ENCODE results near the gene TRPC1.

Gene TRPC1

DNA sequence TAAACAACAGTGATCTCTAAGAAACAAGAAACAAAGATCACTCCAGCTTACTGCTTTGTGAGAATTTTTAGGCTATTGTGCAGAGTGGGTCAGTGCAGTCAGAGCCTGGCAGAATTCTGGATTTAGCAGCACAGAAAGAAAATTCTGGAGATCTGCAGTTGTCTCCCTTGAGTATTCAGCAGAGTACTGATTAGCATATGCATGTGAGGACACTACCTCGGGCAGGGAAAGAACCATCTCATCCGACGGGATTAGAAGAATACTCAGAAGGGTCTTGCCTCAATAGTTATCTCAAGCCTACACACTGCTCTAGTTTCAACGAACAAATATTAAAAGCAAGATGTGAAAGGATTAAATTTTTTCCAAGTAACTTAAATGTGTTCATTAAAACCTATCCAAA is 70.7 kb downstream of the TRPC1 start:
- no peak overlapping the region for H3K4me3 ChIP-seq (ENCODE audit: low read length in 2 of 2)
- no CpG with 5 or more reads among the region's 4 CpGs for WGBS, 2 donors (ENCODE audit: extremely low coverage in 2 of 2, insufficient read length in 2 of 2, insufficient replicate concordance in 1 of 2)
- no peak overlapping the region for H4K91ac ChIP-seq (ENCODE audit: low read depth, low read length, poor library complexity)
- no peak overlapping the region for H3K9ac ChIP-seq (ENCODE audit: low read depth, low read length, poor library complexity)
- H3K18ac ChIP-seq (ENCODE audit: low read length): no peak overlapping the region
- no peak overlapping the region for H3K23ac ChIP-seq (ENCODE audit: low read depth, low read length, poor library complexity)
- H3K9me3 ChIP-seq (replicated peaks in 1 of 2; ENCODE audit: control insufficient read depth in 2 of 2, insufficient read depth in 1 of 2, low read depth in 1 of 2, low read length in 2 of 2): no peaks in the 10 kb centered on the region
- H3K14ac ChIP-seq (ENCODE audit: low read length): no peak overlapping the region
- DNase-seq (ENCODE audit: low spot score): no peak
- no peak overlapping the region for H2BK12ac ChIP-seq (ENCODE audit: low read length)
- no peak overlapping the region for H3K4ac ChIP-seq (ENCODE audit: low read length)
- H3K36me3 ChIP-seq (replicated peaks in 1 of 2; ENCODE audit: control insufficient read depth in 2 of 2, insufficient read depth in 2 of 2, low read length in 2 of 2): peaks cover 0 to 11% of the 10 kb centered on the region in 2 donors
- H3K79me1 ChIP-seq (ENCODE audit: low read depth, low read length): no peaks in the 10 kb centered on the region
- no peak overlapping the region for H2BK120ac ChIP-seq (ENCODE audit: low read depth, low read length)
- H4K8ac ChIP-seq (ENCODE audit: low read depth, low read length): no peak overlapping the region
- no peak overlapping the region for H2AFZ ChIP-seq (ENCODE audit: low read length)
- no peaks in the 10 kb centered on the region for H3K4me1 ChIP-seq (ENCODE audit: control insufficient read depth in 2 of 2, insufficient read depth in 1 of 2, low read depth in 1 of 2, low read length in 2 of 2)
- no peak overlapping the region for H3K4me2 ChIP-seq (ENCODE audit: insufficient read depth, low read length, poor library complexity, severe bottlenecking)
- no peak overlapping the region for H2AK5ac ChIP-seq (ENCODE audit: low read depth, low read length)
- no peak overlapping the region for H2BK5ac ChIP-seq (ENCODE audit: low read length)
- H3K27me3 ChIP-seq (ENCODE audit: control insufficient read depth in 3 of 3, insufficient read depth in 3 of 3, low read depth in 1 of 3, low read length in 3 of 3): no peaks in the 10 kb centered on the region
- H3K27ac ChIP-seq (replicated peaks; ENCODE audit: low read length): no peak overlapping the region
- H2BK15ac ChIP-seq (ENCODE audit: low read length): no peak overlapping the region

- WGBS, 2 donors (ENCODE audit: extremely low coverage in 2 of 2, insufficient read length in 2 of 2, insufficient replicate concordance in 1 of 2): no CpG with 5 or more reads among the region's 1 CpG
- no peak for DNase-seq (ENCODE audit: low spot score)
These were observed 71.5 kb downstream of the TRPC1 start for GRCh38 chr3:142795332-142795731.

GRCh38 chr3:142796823-142797222 is 73.0 kb downstream of the TRPC1 start:
- H3K27ac ChIP-seq (replicated peaks; ENCODE audit: low read length): no peak overlapping the region
- H3K27me3 ChIP-seq (ENCODE audit: control insufficient read depth in 3 of 3, insufficient read depth in 3 of 3, low read depth in 1 of 3, low read length in 3 of 3): no peaks in the 10 kb centered on the region
- no peaks in the 10 kb centered on the region for H3K4me1 ChIP-seq (ENCODE audit: control insufficient read depth in 2 of 2, insufficient read depth in 1 of 2, low read depth in 1 of 2, low read length in 2 of 2)
- no peak overlapping the region for H3K18ac ChIP-seq (ENCODE audit: low read length)
- no peak overlapping the region for H2AK5ac ChIP-seq (ENCODE audit: low read depth, low read length)
- no peak overlapping the region for H2BK15ac ChIP-seq (ENCODE audit: low read length)
- H3K4ac ChIP-seq (ENCODE audit: low read length): no peak overlapping the region
- no peak overlapping the region for H3K9ac ChIP-seq (ENCODE audit: low read depth, low read length, poor library complexity)
- no peak overlapping the region for H2AFZ ChIP-seq (ENCODE audit: low read length)
- DNase-seq (ENCODE audit: low spot score): no peak
- H4K8ac ChIP-seq (ENCODE audit: low read depth, low read length): no peak overlapping the region
- WGBS, 2 donors (ENCODE audit: extremely low coverage in 2 of 2, insufficient read length in 2 of 2, insufficient replicate concordance in 1 of 2): no CpG with 5 or more reads among the region's 2 CpGs
- H3K4me3 ChIP-seq (ENCODE audit: low read length in 2 of 2): no peak overlapping the region
- no peak overlapping the region for H3K4me2 ChIP-seq (ENCODE audit: insufficient read depth, low read length, poor library complexity, severe bottlenecking)
- H3K36me3 ChIP-seq (replicated peaks in 1 of 2; ENCODE audit: control insufficient read depth in 2 of 2, insufficient read depth in 2 of 2, low read length in 2 of 2): peaks cover 0 to 8% of the 10 kb centered on the region in 2 donors
- H2BK12ac ChIP-seq (ENCODE audit: low read length): no peak overlapping the region
- H3K14ac ChIP-seq (ENCODE audit: low read length): no peak overlapping the region
- H3K9me3 ChIP-seq (replicated peaks in 1 of 2; ENCODE audit: control insufficient read depth in 2 of 2, insufficient read depth in 1 of 2, low read depth in 1 of 2, low read length in 2 of 2): no peaks in the 10 kb centered on the region
- H3K79me1 ChIP-seq (ENCODE audit: low read depth, low read length): no peaks in the 10 kb centered on the region
- H2BK120ac ChIP-seq (ENCODE audit: low read depth, low read length): no peak overlapping the region
- H4K91ac ChIP-seq (ENCODE audit: low read depth, low read length, poor library complexity): no peak overlapping the region
- H2BK5ac ChIP-seq (ENCODE audit: low read length): no peak overlapping the region
- no peak overlapping the region for H3K23ac ChIP-seq (ENCODE audit: low read depth, low read length, poor library complexity)

More at GRCh38 chr3:142795332-142795731, 71.5 kb downstream of the TRPC1 start:
- Histone ChIP-seq H2AK5ac (ENCODE audit: low read depth, low read length) (no peak overlapping the region), H2BK5ac (ENCODE audit: low read length) (no peak overlapping the region), H3K4me2 (ENCODE audit: insufficient read depth, low read length, poor library complexity, severe bottlenecking) (no peak overlapping the region), H3K18ac (ENCODE audit: low read length) (no peak overlapping the region), H3K4me3 (ENCODE audit: low read length in 2 of 2) (no peak overlapping the region), H2BK120ac (ENCODE audit: low read depth, low read length) (no peak overlapping the region), H4K91ac (ENCODE audit: low read depth, low read length, poor library complexity) (no peak overlapping the region), H2BK15ac (ENCODE audit: low read length) (no peak overlapping the region), H3K9me3 (replicated peaks in 1 of 2; ENCODE audit: control insufficient read depth in 2 of 2, insufficient read depth in 1 of 2, low read depth in 1 of 2, low read length in 2 of 2) (no peaks in the 10 kb centered on the region), H3K14ac (ENCODE audit: low read length) (no peak overlapping the region), H3K79me1 (ENCODE audit: low read depth, low read length) (no peaks in the 10 kb centered on the region), H3K4me1 (ENCODE audit: control insufficient read depth in 2 of 2, insufficient read depth in 1 of 2, low read depth in 1 of 2, low read length in 2 of 2) (no peaks in the 10 kb centered on the region), H3K9ac (ENCODE audit: low read depth, low read length, poor library complexity) (no peak overlapping the region), H4K8ac (ENCODE audit: low read depth, low read length) (no peak overlapping the region), H3K27me3 (ENCODE audit: control insufficient read depth in 3 of 3, insufficient read depth in 3 of 3, low read depth in 1 of 3, low read length in 3 of 3) (no peaks in the 10 kb centered on the region), H3K27ac (replicated peaks; ENCODE audit: low read length) (no peak overlapping the region), H2BK12ac (ENCODE audit: low read length) (no peak overlapping the region), H3K36me3 (replicated peaks in 1 of 2; ENCODE audit: control insufficient read depth in 2 of 2, insufficient read depth in 2 of 2, low read length in 2 of 2) (peaks cover 0 to 11% of the 10 kb centered on the region in 2 donors), H2AFZ (ENCODE audit: low read length) (no peak overlapping the region), H3K23ac (ENCODE audit: low read depth, low read length, poor library complexity) (no peak overlapping the region), H3K4ac (ENCODE audit: low read length) (no peak overlapping the region)

DNA sequence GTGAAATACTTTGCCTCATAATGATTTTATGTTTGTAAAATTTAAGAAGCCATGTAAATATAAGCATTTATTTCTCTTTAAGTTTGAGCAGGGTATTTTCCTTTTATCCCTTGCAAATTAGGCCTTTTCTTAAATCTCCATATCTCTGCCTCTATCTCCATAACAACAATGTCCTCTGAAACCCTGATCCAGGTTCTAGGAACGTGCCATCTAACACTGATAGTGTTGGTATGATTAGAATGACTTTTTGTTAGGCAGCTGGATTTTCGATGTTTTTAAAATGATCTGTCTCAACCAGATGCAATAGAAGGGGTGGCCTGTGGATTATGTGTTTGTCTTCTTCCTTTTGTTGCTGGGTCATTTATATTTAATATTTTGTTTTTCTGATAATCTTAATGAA is 77.9 kb downstream of the TRPC1 start:
- Histone ChIP-seq H3K9ac (ENCODE audit: low read depth, low read length, poor library complexity) (no peak overlapping the region), H4K91ac (ENCODE audit: low read depth, low read length, poor library complexity) (no peak overlapping the region), H3K27me3 (ENCODE audit: control insufficient read depth in 3 of 3, insufficient read depth in 3 of 3, low read depth in 1 of 3, low read length in 3 of 3) (no peaks in the 10 kb centered on the region), H2BK120ac (ENCODE audit: low read depth, low read length) (no peak overlapping the region), H3K79me1 (ENCODE audit: low read depth, low read length) (no peaks in the 10 kb centered on the region), H2AFZ (ENCODE audit: low read length) (no peak overlapping the region), H3K4me1 (ENCODE audit: control insufficient read depth in 2 of 2, insufficient read depth in 1 of 2, low read depth in 1 of 2, low read length in 2 of 2) (no peaks in the 10 kb centered on the region), H2BK5ac (ENCODE audit: low read length) (no peak overlapping the region), H3K36me3 (replicated peaks in 1 of 2; ENCODE audit: control insufficient read depth in 2 of 2, insufficient read depth in 2 of 2, low read length in 2 of 2) (peaks cover 0 to 26% of the 10 kb centered on the region in 2 donors), H3K27ac (replicated peaks; ENCODE audit: low read length) (no peak overlapping the region), H3K4ac (ENCODE audit: low read length) (no peak overlapping the region), H3K4me2 (ENCODE audit: insufficient read depth, low read length, poor library complexity, severe bottlenecking) (no peak overlapping the region), H3K9me3 (replicated peaks in 1 of 2; ENCODE audit: control insufficient read depth in 2 of 2, insufficient read depth in 1 of 2, low read depth in 1 of 2, low read length in 2 of 2) (no peaks in the 10 kb centered on the region), H2AK5ac (ENCODE audit: low read depth, low read length) (no peak overlapping the region), H2BK12ac (ENCODE audit: low read length) (no peak overlapping the region), H3K18ac (ENCODE audit: low read length) (no peak overlapping the region), H3K4me3 (ENCODE audit: low read length in 2 of 2) (no peak overlapping the region), H3K23ac (ENCODE audit: low read depth, low read length, poor library complexity) (no peak overlapping the region), H4K8ac (ENCODE audit: low read depth, low read length) (no peak overlapping the region), H3K14ac (ENCODE audit: low read length) (no peak overlapping the region), H2BK15ac (ENCODE audit: low read length) (no peak overlapping the region)
- DNase-seq (ENCODE audit: low spot score): no peak
- no CpG with 5 or more reads among the region's 2 CpGs for WGBS, 2 donors (ENCODE audit: extremely low coverage in 2 of 2, insufficient read length in 2 of 2, insufficient replicate concordance in 1 of 2)
